ENCODE results near the gene LPCAT4. TPM values are rescaled to one million over a fixed set of nuclear protein-coding genes. Genes with fewer than 3 reads are reported as not detected.
"Not testable (repeated sequence)": the region's sequence is repeated elsewhere in the genome, so short reads cannot be mapped to it uniquely, and the experiment has no call there.

LPCAT4 gene
- total and polyA plus RNA-seq, 4 donors, result 18.1 to 155 (median 69.2) TPM

- 92% methylated on average over 5 of the region's 7 CpGs for WGBS (ENCODE audit: insufficient coverage)
- peaks cover 32% of the 10 kb centered on the region for H3K36me3 ChIP-seq (ENCODE audit: control insufficient read depth, insufficient read depth, low read length)
- DNase-seq (ENCODE audit: low read depth in 4 of 6, low spot score in 6 of 6), result no peak
- no peak overlapping the region for H3K27ac ChIP-seq (ENCODE audit: low read depth, low read length)
- no peaks in the 10 kb centered on the region for H3K4me1 ChIP-seq (ENCODE audit: control insufficient read depth, insufficient read depth, low read length)
- H3K4me3 ChIP-seq (ENCODE audit: low read depth, low read length), result no peak overlapping the region
- no peaks in the 10 kb centered on the region for H3K27me3 ChIP-seq (ENCODE audit: control insufficient read depth, insufficient read depth, low read length)
- H3K9me3 ChIP-seq (ENCODE audit: control insufficient read depth, insufficient read depth, low read length), result no peaks in the 10 kb centered on the region
Measured at GRCh38 chr15:34354286-34354685, 12.7 kb downstream of the LPCAT4 start.

- Histone ChIP-seq H3K4me1 (ENCODE audit: control insufficient read depth, insufficient read depth, low read length) (no peaks in the 10 kb centered on the region), H3K36me3 (ENCODE audit: control insufficient read depth, insufficient read depth, low read length) (peaks cover 27% of the 10 kb centered on the region), H3K9me3 (ENCODE audit: control insufficient read depth, insufficient read depth, low read length) (no peaks in the 10 kb centered on the region), H3K27ac (ENCODE audit: low read depth, low read length) (no peak overlapping the region), H3K4me3 (ENCODE audit: low read depth, low read length) (no peak overlapping the region), H3K27me3 (ENCODE audit: control insufficient read depth, insufficient read depth, low read length) (no peaks in the 10 kb centered on the region)
- 60% methylated on average over 1 of the region's 2 CpGs for WGBS (ENCODE audit: insufficient coverage)
- no peak for DNase-seq (ENCODE audit: low read depth in 4 of 6, low spot score in 6 of 6)
Measured at GRCh38 chr15:34353627-34354026, 13.4 kb downstream of the LPCAT4 start.

GRCh38 chr15:34352996-34353395 lies 14.0 kb downstream of the LPCAT4 start:
- DNase-seq (ENCODE audit: low read depth in 4 of 6, low spot score in 6 of 6); H3K27me3 ChIP-seq (ENCODE audit: control insufficient read depth, insufficient read depth, low read length): not testable (repeated sequence)
- WGBS (ENCODE audit: insufficient coverage), result 96% methylated on average over 5 of the region's 12 CpGs

GRCh38 chr15:34349769-34350168 lies 17.2 kb downstream of the LPCAT4 start:
- H3K9me3 ChIP-seq (ENCODE audit: control insufficient read depth, insufficient read depth, low read length), result no peaks in the 10 kb centered on the region
- H3K27ac ChIP-seq (ENCODE audit: low read depth, low read length), result no peak overlapping the region
- H3K27me3 ChIP-seq (ENCODE audit: control insufficient read depth, insufficient read depth, low read length), result no peaks in the 10 kb centered on the region
- H3K4me3 ChIP-seq (ENCODE audit: low read depth, low read length), result no peak overlapping the region
- H3K4me1 ChIP-seq (ENCODE audit: control insufficient read depth, insufficient read depth, low read length), result no peaks in the 10 kb centered on the region
- DNase-seq (ENCODE audit: low read depth in 4 of 6, low spot score in 6 of 6), result no peak
- peaks cover 3% of the 10 kb centered on the region for H3K36me3 ChIP-seq (ENCODE audit: control insufficient read depth, insufficient read depth, low read length)
- WGBS (ENCODE audit: insufficient coverage), result 66% methylated on average over 4 of the region's 4 CpGs

More at GRCh38 chr15:34352996-34353395, 14.0 kb downstream of the LPCAT4 start:
- H3K4me3 ChIP-seq (ENCODE audit: low read depth, low read length); H3K27ac ChIP-seq (ENCODE audit: low read depth, low read length); H3K4me1 ChIP-seq (ENCODE audit: control insufficient read depth, insufficient read depth, low read length); H3K9me3 ChIP-seq (ENCODE audit: control insufficient read depth, insufficient read depth, low read length): not testable (repeated sequence)
- peaks cover 23% of the 10 kb centered on the region for H3K36me3 ChIP-seq (ENCODE audit: control insufficient read depth, insufficient read depth, low read length)

- WGBS (ENCODE audit: insufficient coverage), result no CpG with 5 or more reads among the region's 1 CpG
- no peaks in the 10 kb centered on the region for H3K36me3 ChIP-seq (ENCODE audit: control insufficient read depth, insufficient read depth, low read length)
- no peak overlapping the region for H3K4me3 ChIP-seq (ENCODE audit: low read depth, low read length)
- H3K4me1 ChIP-seq (ENCODE audit: control insufficient read depth, insufficient read depth, low read length), result no peaks in the 10 kb centered on the region
- H3K27me3 ChIP-seq (ENCODE audit: control insufficient read depth, insufficient read depth, low read length), result no peaks in the 10 kb centered on the region
- H3K9me3 ChIP-seq (ENCODE audit: control insufficient read depth, insufficient read depth, low read length), result no peaks in the 10 kb centered on the region
- no peak for DNase-seq (ENCODE audit: low read depth in 4 of 6, low spot score in 6 of 6)
- H3K27ac ChIP-seq (ENCODE audit: low read depth, low read length), result no peak overlapping the region
Measured at GRCh38 chr15:34348735-34349300, 18.2 kb downstream of the LPCAT4 start.

GRCh38 chr15:34347951-34348638 lies 18.9 kb downstream of the LPCAT4 start:
- H3K4me1 ChIP-seq (ENCODE audit: control insufficient read depth, insufficient read depth, low read length), result no peaks in the 10 kb centered on the region
- no peaks in the 10 kb centered on the region for H3K27me3 ChIP-seq (ENCODE audit: control insufficient read depth, insufficient read depth, low read length)
- H3K27ac ChIP-seq (ENCODE audit: low read depth, low read length), result no peak overlapping the region
- 86% methylated on average over 13 of the region's 13 CpGs for WGBS (ENCODE audit: insufficient coverage)
- no peaks in the 10 kb centered on the region for H3K9me3 ChIP-seq (ENCODE audit: control insufficient read depth, insufficient read depth, low read length)
- H3K4me3 ChIP-seq (ENCODE audit: low read depth, low read length), result no peak overlapping the region
- H3K36me3 ChIP-seq (ENCODE audit: control insufficient read depth, insufficient read depth, low read length), result no peaks in the 10 kb centered on the region
- DNase-seq (ENCODE audit: low read depth in 4 of 6, low spot score in 6 of 6), result no peak

- peak within 1 kb of the TSS; percentile 87 for H3K27ac ChIP-seq (ENCODE audit: low read depth, low read length)
- peak within 1 kb of the TSS; percentile 74 for H3K4me3 ChIP-seq (ENCODE audit: low read depth, low read length)
- H3K4me1 ChIP-seq (ENCODE audit: control insufficient read depth, insufficient read depth, low read length), result peaks cover 15% of the 10 kb centered on the region
- H3K9me3 ChIP-seq (ENCODE audit: control insufficient read depth, insufficient read depth, low read length), result no peaks in the 10 kb centered on the region
- WGBS (ENCODE audit: insufficient coverage), result 0% methylated on average over 33 of the region's 38 CpGs
- DNase-seq (ENCODE audit: low read depth in 4 of 6, low spot score in 6 of 6), result peak; percentile 74 to 97 (median 81)
- H3K36me3 ChIP-seq (ENCODE audit: control insufficient read depth, insufficient read depth, low read length), result peaks cover 11% of the 10 kb centered on the region
- H3K27me3 ChIP-seq (ENCODE audit: control insufficient read depth, insufficient read depth, low read length), result no peaks in the 10 kb centered on the region
Measured at GRCh38 chr15:34342737-34343575, 24.0 kb downstream of the LPCAT4 start, which contains the start of the genes NOP10 and NUTM1. NOP10 (minus strand) TSS chr15:34343136; CDS start chr15:34343073, 63 bp downstream. NUTM1 (plus strand) TSS chr15:34343315; CDS start chr15:34343697, 382 bp downstream.

GRCh38 chr15:34342213-34342736 lies 24.7 kb downstream of the LPCAT4 start:
- H3K27me3 ChIP-seq (ENCODE audit: control insufficient read depth, insufficient read depth, low read length); DNase-seq (ENCODE audit: low read depth in 4 of 6, low spot score in 6 of 6); H3K9me3 ChIP-seq (ENCODE audit: control insufficient read depth, insufficient read depth, low read length): not testable (repeated sequence)
- H3K27ac ChIP-seq (ENCODE audit: low read depth, low read length), result peak overlapping the region; percentile 87
- H3K36me3 ChIP-seq (ENCODE audit: control insufficient read depth, insufficient read depth, low read length), result peaks cover 11% of the 10 kb centered on the region
- peaks cover 16% of the 10 kb centered on the region for H3K4me1 ChIP-seq (ENCODE audit: control insufficient read depth, insufficient read depth, low read length)
- WGBS (ENCODE audit: insufficient coverage), result 5% methylated on average over 7 of the region's 26 CpGs
- peak overlapping the region; percentile 74 for H3K4me3 ChIP-seq (ENCODE audit: low read depth, low read length)

- 96% methylated on average over 12 of the region's 15 CpGs for WGBS (ENCODE audit: insufficient coverage)
- DNase-seq (ENCODE audit: low read depth in 4 of 6, low spot score in 6 of 6), result no peak
- H3K4me3 ChIP-seq (ENCODE audit: low read depth, low read length), result peak overlapping the region; percentile 74
- peaks cover 23% of the 10 kb centered on the region for H3K4me1 ChIP-seq (ENCODE audit: control insufficient read depth, insufficient read depth, low read length)
- H3K9me3 ChIP-seq (ENCODE audit: control insufficient read depth, insufficient read depth, low read length), result no peaks in the 10 kb centered on the region
- no peak overlapping the region for H3K27ac ChIP-seq (ENCODE audit: low read depth, low read length)
- H3K27me3 ChIP-seq (ENCODE audit: control insufficient read depth, insufficient read depth, low read length), result no peaks in the 10 kb centered on the region
- H3K36me3 ChIP-seq (ENCODE audit: control insufficient read depth, insufficient read depth, low read length), result peaks cover 11% of the 10 kb centered on the region
Measured at GRCh38 chr15:34341381-34342212, 25.4 kb downstream of the LPCAT4 start.
